ENCODE results near the gene ZNF283.
"Not testable (repeated sequence)": the region's sequence is repeated elsewhere in the genome, so short reads cannot be mapped to it uniquely, and the experiment has no call there.

Gene ZNF283

DNA sequence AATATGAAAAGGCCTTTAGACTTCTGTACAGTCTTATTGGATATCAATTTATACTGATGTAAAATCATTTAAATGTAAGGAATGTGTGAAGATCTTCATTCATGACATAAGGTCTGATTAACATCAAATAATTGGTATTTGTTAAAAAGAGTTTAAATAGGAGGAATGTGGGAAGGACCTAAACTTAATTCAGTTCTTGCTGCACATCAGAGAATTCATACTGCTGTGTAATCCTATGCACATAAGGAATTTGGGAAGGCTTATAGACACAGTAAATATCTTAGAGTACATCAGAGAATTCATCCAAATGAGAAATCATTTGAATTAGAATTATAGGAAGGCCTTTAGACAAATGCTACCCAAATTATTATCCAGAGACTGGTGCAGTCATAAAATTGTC, 21.7 kb downstream of the ZNF283 start:
- TF ChIP-seq, protein P1, sequence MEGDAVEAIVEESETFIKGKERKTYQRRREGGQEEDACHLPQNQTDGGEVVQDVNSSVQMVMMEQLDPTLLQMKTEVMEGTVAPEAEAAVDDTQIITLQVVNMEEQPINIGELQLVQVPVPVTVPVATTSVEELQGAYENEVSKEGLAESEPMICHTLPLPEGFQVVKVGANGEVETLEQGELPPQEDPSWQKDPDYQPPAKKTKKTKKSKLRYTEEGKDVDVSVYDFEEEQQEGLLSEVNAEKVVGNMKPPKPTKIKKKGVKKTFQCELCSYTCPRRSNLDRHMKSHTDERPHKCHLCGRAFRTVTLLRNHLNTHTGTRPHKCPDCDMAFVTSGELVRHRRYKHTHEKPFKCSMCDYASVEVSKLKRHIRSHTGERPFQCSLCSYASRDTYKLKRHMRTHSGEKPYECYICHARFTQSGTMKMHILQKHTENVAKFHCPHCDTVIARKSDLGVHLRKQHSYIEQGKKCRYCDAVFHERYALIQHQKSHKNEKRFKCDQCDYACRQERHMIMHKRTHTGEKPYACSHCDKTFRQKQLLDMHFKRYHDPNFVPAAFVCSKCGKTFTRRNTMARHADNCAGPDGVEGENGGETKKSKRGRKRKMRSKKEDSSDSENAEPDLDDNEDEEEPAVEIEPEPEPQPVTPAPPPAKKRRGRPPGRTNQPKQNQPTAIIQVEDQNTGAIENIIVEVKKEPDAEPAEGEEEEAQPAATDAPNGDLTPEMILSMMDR (conservative IDR thresholded peaks at IDR 0.05; ENCODE audit: control insufficient read depth, insufficient read depth, low read depth, low read length) = no peak
- no peak for DNase-seq (ENCODE audit: low read depth)

DNA sequence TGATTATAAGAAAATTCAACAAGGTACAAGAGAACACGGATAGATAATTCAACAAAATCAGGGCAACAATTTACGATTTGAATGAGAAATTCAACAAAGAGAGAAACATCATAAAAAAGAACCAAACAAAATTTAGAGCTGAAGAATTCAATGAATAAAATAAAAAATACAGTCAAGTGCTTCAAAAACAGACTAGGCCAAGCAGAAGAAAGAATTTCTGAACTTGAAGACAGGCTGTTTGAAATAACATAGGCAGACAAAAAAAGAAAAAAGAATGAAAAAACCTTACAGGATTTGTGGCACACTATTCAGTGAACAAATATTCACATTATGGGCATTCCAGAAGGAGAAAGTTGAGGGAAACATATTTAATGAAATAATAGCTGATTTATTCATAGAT, 31.1 kb downstream of the ZNF283 start:
- TF ChIP-seq, protein P1 (conservative IDR thresholded peaks at IDR 0.05; ENCODE audit: control insufficient read depth, insufficient read depth, low read depth, low read length) = no peak
- DNase-seq (ENCODE audit: low read depth) = no peak
- H3K4me3 ChIP-seq (ENCODE audit: control insufficient read depth, low read depth, low read length) = no peak overlapping the region

More for the DNA sequence above, 21.7 kb downstream of the ZNF283 start:
- no peak overlapping the region for H3K4me3 ChIP-seq (ENCODE audit: control insufficient read depth, low read depth, low read length)

DNA sequence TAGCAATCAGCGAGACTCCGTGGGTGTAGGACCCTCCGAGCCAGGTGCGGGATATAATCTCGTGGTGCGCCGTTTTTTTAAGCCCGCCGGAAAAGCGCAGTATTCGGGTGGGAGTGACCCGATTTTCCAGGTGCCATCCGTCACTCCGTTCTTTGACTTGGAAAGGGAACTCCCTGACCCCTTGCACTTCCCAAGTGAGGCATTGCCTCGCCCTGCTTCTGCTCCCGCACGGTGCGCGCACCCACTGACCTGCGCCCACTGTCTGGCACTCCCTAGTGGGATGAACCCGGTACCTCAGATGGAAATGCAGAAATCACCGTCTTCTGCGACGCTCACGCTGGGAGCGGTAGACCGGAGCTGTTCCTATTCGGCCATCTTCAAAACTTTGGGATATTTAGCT, 39.8 kb downstream of the ZNF283 start:
- H3K4me3 ChIP-seq (ENCODE audit: control insufficient read depth, low read depth, low read length); DNase-seq (ENCODE audit: low read depth): not testable (repeated sequence)

DNA sequence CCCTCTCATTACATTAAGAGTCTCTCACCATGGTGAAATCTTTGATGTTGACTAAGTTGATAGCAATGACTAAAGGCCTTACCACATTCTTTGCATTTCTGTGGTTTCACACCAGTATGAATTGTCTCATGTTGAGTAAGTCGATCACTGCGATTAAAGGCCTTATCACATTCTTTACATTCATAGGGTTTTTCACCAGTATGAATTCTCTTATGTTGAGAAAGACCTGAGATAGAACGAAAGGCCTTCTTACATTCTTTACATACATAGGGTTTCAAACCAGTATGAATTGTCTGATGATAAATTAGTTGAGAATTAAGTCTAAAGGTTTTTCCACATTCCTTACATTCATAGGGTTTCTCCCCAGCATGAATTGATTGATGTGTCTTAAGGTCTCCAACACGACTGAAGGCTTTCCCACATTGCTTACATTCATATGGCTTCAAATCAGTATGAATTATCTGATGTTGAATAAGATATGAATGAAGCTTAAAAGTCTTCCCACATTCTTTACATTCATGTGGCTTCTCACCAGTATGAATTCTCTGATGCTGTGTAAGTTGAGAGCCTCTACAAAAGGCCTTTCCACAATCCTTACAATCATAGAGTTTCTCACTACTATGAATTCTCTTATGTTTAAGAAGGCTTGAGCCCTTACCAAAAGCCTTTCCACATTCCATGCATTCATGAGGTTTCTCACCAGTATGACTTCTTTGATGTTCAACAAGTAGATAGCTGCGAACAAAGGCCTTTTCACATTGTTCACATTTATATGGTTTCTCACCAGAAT, 45.6 kb downstream of the ZNF283 start:
- H3K4me3 ChIP-seq (ENCODE audit: control insufficient read depth, low read depth, low read length) = no peak overlapping the region
- peak; percentile 10 for DNase-seq (ENCODE audit: low read depth)
- TF ChIP-seq, protein P1 (conservative IDR thresholded peaks at IDR 0.05; ENCODE audit: control insufficient read depth, insufficient read depth, low read depth, low read length) = no peak

DNA sequence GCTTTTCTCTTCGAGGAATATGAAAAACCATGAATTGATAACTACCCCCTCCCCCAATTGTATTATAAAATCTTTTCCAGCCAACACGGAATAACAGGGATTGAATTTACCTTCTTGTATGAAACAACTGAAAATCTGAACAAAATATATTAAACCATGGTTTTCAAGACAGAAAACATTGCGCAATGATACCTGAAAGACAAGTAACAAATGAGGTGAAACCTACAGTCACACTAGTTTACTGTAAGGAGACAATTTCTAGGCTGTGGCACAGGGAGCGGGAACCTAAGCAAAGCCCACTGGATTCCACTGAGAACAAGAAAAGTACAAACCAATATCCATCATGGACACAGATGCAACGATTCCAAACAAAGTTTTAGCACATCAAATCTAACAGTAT, 53.4 kb downstream of the ZNF283 start:
- TF ChIP-seq, protein P1 (conservative IDR thresholded peaks at IDR 0.05; ENCODE audit: control insufficient read depth, insufficient read depth, low read depth, low read length) = no peak
- DNase-seq (ENCODE audit: low read depth) = no peak
- no peak overlapping the region for H3K4me3 ChIP-seq (ENCODE audit: control insufficient read depth, low read depth, low read length)

DNA sequence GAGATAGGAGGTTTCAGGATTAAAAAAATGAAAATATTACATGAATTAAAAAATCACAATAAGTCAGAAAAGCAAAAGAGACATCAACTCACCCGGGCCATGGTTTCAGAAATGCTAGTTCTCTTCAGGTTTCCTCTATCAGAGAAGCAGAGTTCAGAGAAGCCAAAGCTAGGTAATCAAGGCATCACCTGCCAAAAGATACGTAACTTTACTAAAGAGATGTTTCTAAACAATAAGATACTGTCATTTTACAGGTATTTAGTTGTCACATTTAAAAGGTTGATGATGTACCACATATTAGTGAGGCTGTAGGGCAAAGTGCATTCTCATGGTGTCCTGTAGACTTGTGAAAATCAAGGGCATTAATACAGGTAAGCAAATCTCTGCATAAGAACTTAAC, 56.7 kb downstream of the ZNF283 start, which contains the start of gene ZNF404:
Gene ZNF404, minus strand, starts transcription at position 101 of the 400 bp plus-strand sequence.
- TF ChIP-seq, protein P1 (conservative IDR thresholded peaks at IDR 0.05; ENCODE audit: control insufficient read depth, insufficient read depth, low read depth, low read length) = no peak
- no peak for DNase-seq (ENCODE audit: low read depth)
- no peak within 1 kb of the TSS for H3K4me3 ChIP-seq (ENCODE audit: control insufficient read depth, low read depth, low read length)

DNA sequence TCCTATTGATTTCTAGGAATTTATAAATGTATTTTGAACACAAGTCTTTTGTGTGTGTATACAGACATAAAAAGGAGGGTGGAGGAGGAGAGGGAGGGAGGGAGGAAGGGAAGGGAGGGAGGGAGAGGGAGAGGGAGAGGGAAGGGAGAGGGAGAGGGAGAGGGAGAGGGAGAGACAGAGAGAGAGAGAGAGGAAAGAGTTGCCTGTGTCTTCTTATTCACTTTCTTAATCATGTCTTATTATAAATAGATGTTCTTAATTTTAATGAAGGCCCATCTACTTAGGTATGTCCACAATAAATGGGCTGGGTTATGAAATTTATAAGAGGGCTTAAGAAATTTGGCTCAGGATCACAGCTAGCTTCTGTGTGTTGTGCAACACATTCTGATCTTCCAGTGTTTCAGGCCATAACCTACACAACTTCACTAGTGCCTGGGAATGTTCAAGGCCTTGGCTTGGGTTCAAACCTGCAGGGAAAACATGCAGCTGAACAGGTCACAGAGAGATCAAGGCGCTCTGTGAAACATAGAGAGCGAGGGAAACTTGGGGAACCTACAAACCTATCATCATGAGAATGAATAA, 68.7 kb downstream of the ZNF283 start:
- H3K4me3 ChIP-seq (ENCODE audit: control insufficient read depth, low read depth, low read length) = no peak overlapping the region
- TF ChIP-seq, protein P1 (conservative IDR thresholded peaks at IDR 0.05; ENCODE audit: control insufficient read depth, insufficient read depth, low read depth, low read length) = no peak
- DNase-seq (ENCODE audit: low read depth) = peak; percentile 11

Measured in fibroblast of mammary gland (primary cell).